K562 (cell line): Measurements from ENCODE around the gene RHBDF2.

Source experiments
- FOXA1 ChIP-seq: fragments of 450-650 bp; IDR thresholded peaks from 2 replicates; pipeline ENCODE4 v1.6.1; 2016; ENCODE audit warnings: mild to moderate bottlenecking, borderline replicate concordance
- ILK ChIP-seq: fragments of 450-650 bp; IDR thresholded peaks from 2 replicates; pipeline ENCODE4 v1.6.1; 2016; ENCODE audit warnings: missing genetic modification characterization, low read depth, mild to moderate bottlenecking, missing compliant biosample characterization, moderate library complexity, borderline replicate concordance
- NFIC ChIP-seq: fragments of 450-650 bp; IDR thresholded peaks from 2 replicates; pipeline ENCODE4 v1.6.1; 2017; ENCODE audit warnings: mild to moderate bottlenecking, inconsistent platforms

- TF ChIP-seq FOXA1, result no peak
- no peak for TF ChIP-seq NFIC
- TF ChIP-seq ILK (tag), result no peak
Measured at GRCh38 chr17:76478097-76478496, 23.1 kb downstream of the RHBDF2 start.
